GF-D8 (cell line): Measurements from ENCODE around the gene SBNO1.
"Not testable (repeated sequence)": the region's sequence is repeated elsewhere in the genome, so short reads cannot be mapped to it uniquely, and the experiment has no call there.

Experiments
- DNase-seq: peaks from one replicate; lab custom pipeline; 2025; lab: John Stamatoyannopoulos, UW

Gene SBNO1

GRCh38 chr12:123364532-123365024 is at the start of gene SBNO1:
Gene SBNO1 (minus strand): TSS chr12:123364847. CDS start chr12:123350441, 14,406 bp downstream.
- DNase-seq = peak; percentile 72

- DNase-seq = no peak
These were observed 45.4 kb upstream of the SBNO1 start for GRCh38 chr12:123410041-123410412.

- DNase-seq = not testable (repeated sequence)
These were observed 44.8 kb upstream of the SBNO1 start for GRCh38 chr12:123409284-123410040.

GRCh38 chr12:123408619-123409018 is 44.0 kb upstream of the SBNO1 start:
- not testable (repeated sequence) for DNase-seq

GRCh38 chr12:123407934-123408333 is 43.3 kb upstream of the SBNO1 start:
- DNase-seq = not testable (repeated sequence)

GRCh38 chr12:123407269-123407668 is 42.6 kb upstream of the SBNO1 start:
- DNase-seq = not testable (repeated sequence)

GRCh38 chr12:123404581-123404980 is 39.9 kb upstream of the SBNO1 start:
- DNase-seq = no peak

GRCh38 chr12:123401753-123402683 is 37.4 kb upstream of the SBNO1 start:
- DNase-seq = no peak

GRCh38 chr12:123399255-123399617 is 34.6 kb upstream of the SBNO1 start:
- no peak for DNase-seq

GRCh38 chr12:123398550-123399254 is 34.1 kb upstream of the SBNO1 start:
- no peak for DNase-seq

- no peak for DNase-seq
These were observed 33.5 kb upstream of the SBNO1 start for GRCh38 chr12:123398177-123398549.

- DNase-seq = no peak
These were observed 32.8 kb upstream of the SBNO1 start for GRCh38 chr12:123397400-123397799.

- no peak for DNase-seq
These were observed 32.3 kb upstream of the SBNO1 start for GRCh38 chr12:123396954-123397353.

GRCh38 chr12:123396543-123396942 is 31.9 kb upstream of the SBNO1 start:
- no peak for DNase-seq

- DNase-seq = no peak
These were observed 30.6 kb upstream of the SBNO1 start for GRCh38 chr12:123395236-123395635.

GRCh38 chr12:123393747-123394146 is 29.1 kb upstream of the SBNO1 start:
- DNase-seq = no peak

GRCh38 chr12:123391546-123392343 is 27.1 kb upstream of the SBNO1 start:
- no peak for DNase-seq

GRCh38 chr12:123390498-123391426 is 26.1 kb upstream of the SBNO1 start:
- no peak for DNase-seq

GRCh38 chr12:123389560-123390351 is 25.1 kb upstream of the SBNO1 start:
- no peak for DNase-seq
